Measurements from ENCODE around the gene ZBTB1. TPM values are rescaled to one million over a fixed set of nuclear protein-coding genes. Genes with fewer than 3 reads are reported as not detected.
A peak's percentile ranks its signal among the peaks of the same experiment; 100 is the strongest.

The ZBTB1 gene
- total RNA-seq, 3 donors from 2014 or later (not counting 1 experiment from before 2014, with no cell fraction given), result 146 to 166 (median 151) TPM

- H3K4me3 Mint-ChIP-seq, result peak overlapping the region; percentile 100
- peaks cover 34 to 39% of the 10 kb centered on the region in 2 donors for H3K4me1 Mint-ChIP-seq
- H3K36me3 ChIP-seq (ENCODE audit: control insufficient read depth, insufficient read depth, low read length), result no peaks in the 10 kb centered on the region
- peak in 1 of 2 donors; percentile 41 for DNase-seq
- H3K4me1 ChIP-seq (ENCODE audit: control insufficient read depth, insufficient read depth, low read length), result peaks cover 34% of the 10 kb centered on the region
- H3K27ac Mint-ChIP-seq, result peak overlapping the region in 1 of 2 donors; percentile 27
- no peaks in the 10 kb centered on the region for H3K36me3 Mint-ChIP-seq
- ATAC-seq, result no peak
- no peak overlapping the region for H3K4me3 ChIP-seq (ENCODE audit: low read length)
- peaks cover 9% of the 10 kb centered on the region for H3K27me3 ChIP-seq (ENCODE audit: control insufficient read depth, insufficient read depth, low read length)
- peaks cover 13 to 25% of the 10 kb centered on the region in 2 donors for H3K27me3 Mint-ChIP-seq (ENCODE audit: low read depth in 2 of 2)
- peaks cover 11% of the 10 kb centered on the region for H3K9me3 ChIP-seq (ENCODE audit: control insufficient read depth, insufficient read depth, low read length)
- no peak overlapping the region for H3K27ac ChIP-seq (ENCODE audit: low read length)
- WGBS (ENCODE audit: insufficient coverage), result 16% methylated on average over 61 of the region's 61 CpGs
- H3K9me3 Mint-ChIP-seq, result no peaks in the 10 kb centered on the region
- intact Hi-C loops (cut with micrococcal nuclease), result loop anchor here (2.0 kb wide), 1 partner anchor 95 kb away; no protein-coding TSS in a partner anchor
- TF ChIP-seq CTCF (IDR thresholded peaks at IDR 0.05), result no peak
These were observed 37.6 kb downstream of the ZBTB1 start for GRCh38 chr14:64541972-64542835.

- peaks cover 13 to 25% of the 10 kb centered on the region in 2 donors for H3K27me3 Mint-ChIP-seq (ENCODE audit: low read depth in 2 of 2)
- H3K4me3 ChIP-seq (ENCODE audit: low read length), result no peak overlapping the region
- H3K36me3 ChIP-seq (ENCODE audit: control insufficient read depth, insufficient read depth, low read length), result no peaks in the 10 kb centered on the region
- peaks cover 34% of the 10 kb centered on the region for H3K4me1 ChIP-seq (ENCODE audit: control insufficient read depth, insufficient read depth, low read length)
- intact Hi-C loops (cut with micrococcal nuclease), result no loop called here
- peak overlapping the region; percentile 51 for H3K4me3 Mint-ChIP-seq
- WGBS (ENCODE audit: insufficient coverage), result 63% methylated on average over 4 of the region's 4 CpGs
- H3K27me3 ChIP-seq (ENCODE audit: control insufficient read depth, insufficient read depth, low read length), result peaks cover 9% of the 10 kb centered on the region
- H3K36me3 Mint-ChIP-seq, result no peaks in the 10 kb centered on the region
- H3K27ac Mint-ChIP-seq, result no peak overlapping the region
- H3K9me3 Mint-ChIP-seq, result no peaks in the 10 kb centered on the region
- ATAC-seq, result no peak
- peaks cover 34 to 39% of the 10 kb centered on the region in 2 donors for H3K4me1 Mint-ChIP-seq
- no peak for DNase-seq
- peaks cover 11% of the 10 kb centered on the region for H3K9me3 ChIP-seq (ENCODE audit: control insufficient read depth, insufficient read depth, low read length)
- no peak for TF ChIP-seq CTCF (IDR thresholded peaks at IDR 0.05)
- no peak overlapping the region for H3K27ac ChIP-seq (ENCODE audit: low read length)
These were observed 38.2 kb downstream of the ZBTB1 start for GRCh38 chr14:64542836-64543201.

- no peak overlapping the region for H3K27ac ChIP-seq (ENCODE audit: low read length)
- Mint-ChIP-seq H3K27ac (no peak overlapping the region), H3K4me3 (no peak overlapping the region), H3K4me1 (peaks cover 33 to 35% of the 10 kb centered on the region in 2 donors), H3K36me3 (no peaks in the 10 kb centered on the region), H3K9me3 (no peaks in the 10 kb centered on the region), H3K27me3 (ENCODE audit: low read depth in 2 of 2) (peaks cover 12 to 25% of the 10 kb centered on the region in 2 donors)
- H3K4me3 ChIP-seq (ENCODE audit: low read length), result no peak overlapping the region
- no peaks in the 10 kb centered on the region for H3K36me3 ChIP-seq (ENCODE audit: control insufficient read depth, insufficient read depth, low read length)
- 92% methylated on average over 1 of the region's 5 CpGs for WGBS (ENCODE audit: insufficient coverage)
- no peak for ATAC-seq
- H3K9me3 ChIP-seq (ENCODE audit: control insufficient read depth, insufficient read depth, low read length), result peaks cover 11% of the 10 kb centered on the region
- peaks cover 30% of the 10 kb centered on the region for H3K4me1 ChIP-seq (ENCODE audit: control insufficient read depth, insufficient read depth, low read length)
- TF ChIP-seq CTCF (IDR thresholded peaks at IDR 0.05), result no peak
- peaks cover 12% of the 10 kb centered on the region for H3K27me3 ChIP-seq (ENCODE audit: control insufficient read depth, insufficient read depth, low read length)
- intact Hi-C loops (cut with micrococcal nuclease), result no loop called here
- DNase-seq, result no peak
These were observed 40.2 kb downstream of the ZBTB1 start for GRCh38 chr14:64544607-64545312.
